OCI-LY7 (cell line): ENCODE measurements around the gene MBTPS1. TPM values are rescaled to one million over a fixed set of nuclear protein-coding genes. Genes with fewer than 3 reads are reported as not detected.
A peak's percentile ranks its signal among the peaks of the same experiment; 100 is the strongest.
"Not testable (repeated sequence)": the region's sequence is repeated elsewhere in the genome, so short reads cannot be mapped to it uniquely, and the experiment has no call there.

Experiments used
- BruUV-seq: library from RNA; stranded (reverse); fragments of 400-500 nt; replicated peaks from 2 replicates; lab custom pipeline; 2021; lab: Mats Ljungman, UMichigan
- CTCF ChIA-PET: fragments of 300-600 bp; sonication (Branson Sonifier 250); formaldehyde crosslinking; loops from one replicate; lab custom pipeline; 2022; ENCODE audit warnings: antibody characterized with exemption; ENCODE audit not compliant: unreplicated experiment; lab: Charles Lee
- POLR2A ChIA-PET: fragments of 300-600 bp; sonication (Branson Sonifier 250); formaldehyde crosslinking; loops from one replicate; lab custom pipeline; 2022; ENCODE audit warnings: antibody characterized with exemption; lab: Charles Lee
- DNase-seq: peaks from one replicate; pipeline ENCODE4 v3.0.0-alpha.2; 2015; ENCODE audit warnings: low spot score
- H2AFZ ChIP-seq: fragments of 200-600 bp; sonication (generic), shearing (Covaris generic); 2 replicates; pipeline ENCODE4 v1.6.1; 2014; ENCODE audit warnings: mild to moderate bottlenecking, antibody characterized with exemption, low read length, moderate library complexity
- H3K27ac ChIP-seq: fragments of 200-600 bp; sonication (generic); 2 replicates; pipeline ENCODE4 v1.5.1; 2014; ENCODE audit warnings: mixed run types, low read depth, mild to moderate bottlenecking, moderate library complexity, low read length, inconsistent platforms; ENCODE audit not compliant: poor library complexity, severe bottlenecking
- H3K36me3 ChIP-seq: fragments of 200-600 bp; sonication (generic); 2 replicates; pipeline ENCODE4 v1.6.1; 2014; ENCODE audit warnings: mild to moderate bottlenecking, antibody characterized with exemption, low read length, moderate library complexity, mixed read lengths; ENCODE audit not compliant: insufficient read depth
- H3K4me1 ChIP-seq: fragments of 200-600 bp; sonication (generic); 2 replicates; pipeline ENCODE4 v1.5.1; 2014; ENCODE audit warnings: mild to moderate bottlenecking, low read length; ENCODE audit not compliant: insufficient read depth, poor library complexity, severe bottlenecking
- H3K4me2 ChIP-seq: fragments of 200-600 bp; sonication (generic); 2 replicates; pipeline ENCODE4 v1.6.1; 2014; ENCODE audit warnings: mild to moderate bottlenecking, low read length
- H3K4me3 ChIP-seq: fragments of 200-600 bp; sonication (generic); 2 replicates; pipeline ENCODE4 v1.5.1; 2014; ENCODE audit warnings: mild to moderate bottlenecking, low read depth, low read length; ENCODE audit not compliant: poor library complexity, severe bottlenecking
- H3K79me2 ChIP-seq: fragments of 200-600 bp; sonication (generic); 2 replicates; pipeline ENCODE4 v1.6.1; 2016; ENCODE audit warnings: low read depth, mild to moderate bottlenecking, low read length, moderate library complexity, mixed read lengths; ENCODE audit not compliant: insufficient read depth
- H3K9me2 ChIP-seq: fragments of 200-600 bp; sonication (generic); 2 replicates; pipeline ENCODE4 v1.6.1; 2016; ENCODE audit warnings: mild to moderate bottlenecking, low read length, mixed read lengths; ENCODE audit not compliant: insufficient read depth
- H3K9me3 ChIP-seq: fragments of 200-600 bp; sonication (generic); 2 replicates; pipeline ENCODE4 v1.6.1; 2014; ENCODE audit warnings: mild to moderate bottlenecking, mixed run types, low read length, mixed read lengths
- H4K20me1 ChIP-seq: fragments of 200-600 bp; sonication (generic); 2 replicates; pipeline ENCODE4 v1.6.1; 2014; ENCODE audit warnings: mild to moderate bottlenecking, antibody characterized with exemption, low read length, moderate library complexity, mixed read lengths; ENCODE audit not compliant: insufficient read depth
- EZH2phosphoT487 ChIP-seq: fragments of 200-600 bp; sonication (generic); IDR thresholded peaks from 2 replicates; pipeline ENCODE4 v1.6.1; 2018; ENCODE audit warnings: low read depth, borderline replicate concordance, mild to moderate bottlenecking, mixed run types, antibody characterized with exemption, low read length, moderate library complexity, mixed read lengths
- intact Hi-C: fragments of 100-400 bp; cut with micrococcal nuclease; formaldehyde crosslinking; loops from one replicate; pipeline ENCODE4 v1.10.0; 2022; ENCODE audit not compliant: unreplicated experiment
- total RNA-seq, 2 experiments: library from RNA; depleted of rRNA in 1 of 2; stranded (reverse); fragments of >200 nt in 1 of 2; shearing (Covaris generic) in 1 of 2; gene quantifications; 2 replicates each; pipeline ENCODE4 v1.2.3, GENCODE V29; 2014 to 2022
- TF ChIP-seq, protein P1 (sequence below): fragments of 200-600 bp; sonication (generic); conservative IDR thresholded peaks from 2 replicates; pipeline ENCODE4 v1.5.1; 2014; ENCODE audit warnings: mild to moderate bottlenecking, antibody characterized with exemption, low read length, moderate library complexity, mixed read lengths

MBTPS1 gene
- total RNA-seq, 2 experiments from 2014 or later, result 49.6 to 65.2 TPM

DNA sequence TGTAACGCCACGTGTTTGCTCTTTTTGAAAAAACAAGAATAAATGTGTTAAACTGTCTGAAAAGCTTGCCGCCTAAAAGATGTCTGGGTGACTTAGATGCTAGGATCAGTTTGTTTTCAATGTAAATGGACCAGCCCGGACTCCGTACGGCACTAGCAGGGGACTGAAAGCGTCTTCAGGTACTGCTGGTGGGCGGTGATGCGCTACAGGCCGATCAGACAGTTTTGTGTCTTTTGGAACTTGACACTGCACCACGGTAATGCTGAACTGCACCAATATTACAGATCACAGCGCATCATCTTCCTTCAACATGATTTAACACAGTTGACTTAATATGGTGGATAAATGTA lies 727 bp upstream of the MBTPS1 start:
- peaks cover 15% of the 10 kb centered on the region for H3K4me1 ChIP-seq
- DNase-seq, result peak; percentile 64
- TF ChIP-seq, protein P1, sequence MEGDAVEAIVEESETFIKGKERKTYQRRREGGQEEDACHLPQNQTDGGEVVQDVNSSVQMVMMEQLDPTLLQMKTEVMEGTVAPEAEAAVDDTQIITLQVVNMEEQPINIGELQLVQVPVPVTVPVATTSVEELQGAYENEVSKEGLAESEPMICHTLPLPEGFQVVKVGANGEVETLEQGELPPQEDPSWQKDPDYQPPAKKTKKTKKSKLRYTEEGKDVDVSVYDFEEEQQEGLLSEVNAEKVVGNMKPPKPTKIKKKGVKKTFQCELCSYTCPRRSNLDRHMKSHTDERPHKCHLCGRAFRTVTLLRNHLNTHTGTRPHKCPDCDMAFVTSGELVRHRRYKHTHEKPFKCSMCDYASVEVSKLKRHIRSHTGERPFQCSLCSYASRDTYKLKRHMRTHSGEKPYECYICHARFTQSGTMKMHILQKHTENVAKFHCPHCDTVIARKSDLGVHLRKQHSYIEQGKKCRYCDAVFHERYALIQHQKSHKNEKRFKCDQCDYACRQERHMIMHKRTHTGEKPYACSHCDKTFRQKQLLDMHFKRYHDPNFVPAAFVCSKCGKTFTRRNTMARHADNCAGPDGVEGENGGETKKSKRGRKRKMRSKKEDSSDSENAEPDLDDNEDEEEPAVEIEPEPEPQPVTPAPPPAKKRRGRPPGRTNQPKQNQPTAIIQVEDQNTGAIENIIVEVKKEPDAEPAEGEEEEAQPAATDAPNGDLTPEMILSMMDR, result no peak
- no peak for TF ChIP-seq EZH2phosphoT487
- intact Hi-C loops, result no loop called here
- H4K20me1 ChIP-seq, result no peaks in the 10 kb centered on the region
- H3K79me2 ChIP-seq, result peaks cover 46% of the 10 kb centered on the region
- no peaks in the 10 kb centered on the region for H3K9me2 ChIP-seq
- H2AFZ ChIP-seq, result peak overlapping the region; percentile 75
- peak overlapping the region; percentile 72 for H3K27ac ChIP-seq
- peak overlapping the region; percentile 87 for H3K4me2 ChIP-seq
- BruUV-seq, result no TSS peak
- CTCF ChIA-PET, result no interaction called here
- H3K36me3 ChIP-seq, result peaks cover 8% of the 10 kb centered on the region
- POLR2A ChIA-PET, result interaction anchor here (0.5 to 1.8 kb wide), 7 partner anchors 15 to 37 kb away, joined by 3 to 15 read pairs (median 5); partner anchors contain the start of genes DNAAF1 and HSDL1
- H3K9me3 ChIP-seq, result no peaks in the 10 kb centered on the region
- peak overlapping the region; percentile 84 for H3K4me3 ChIP-seq

DNA sequence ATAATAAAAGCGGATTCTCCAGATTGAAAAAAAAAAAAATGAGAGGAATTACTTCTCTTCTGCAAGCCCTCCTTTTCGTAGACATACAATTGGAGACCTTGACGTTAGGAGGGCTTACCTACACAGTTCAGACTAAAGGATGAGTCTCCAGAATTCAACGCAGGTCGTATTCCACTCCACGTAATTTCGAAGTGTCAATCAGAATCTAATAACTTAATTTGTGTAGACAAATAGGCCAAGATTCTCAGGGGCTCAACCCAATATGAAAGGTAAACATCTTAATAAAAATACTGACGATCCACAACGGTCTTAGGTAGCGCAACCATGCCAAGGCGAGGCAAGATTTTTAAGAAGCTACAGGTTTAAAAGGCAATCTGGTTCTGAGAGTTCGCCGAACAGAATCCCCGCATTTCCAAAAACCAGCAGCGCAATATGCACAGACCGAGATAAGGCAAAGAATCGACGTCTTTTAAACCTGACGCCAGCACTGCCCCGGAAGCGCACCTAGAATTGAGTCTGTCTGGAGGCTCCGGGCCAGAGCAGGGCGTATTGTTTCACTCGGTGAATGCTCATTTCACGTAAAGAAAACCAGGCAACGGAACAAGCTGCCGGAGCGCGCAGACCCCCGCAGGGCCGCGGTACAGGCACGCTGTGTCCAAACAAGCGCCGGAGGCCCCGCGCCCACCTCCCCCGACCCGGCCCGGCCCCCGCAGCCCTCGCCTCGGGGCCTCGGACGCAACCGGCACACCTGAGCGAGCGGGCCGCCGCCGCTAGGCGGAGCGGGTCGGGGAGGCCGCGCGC lies 623 bp downstream of the MBTPS1 start:
- Histone ChIP-seq H3K4me3 (peak overlapping the region; percentile 84), H4K20me1 (no peaks in the 10 kb centered on the region), H2AFZ (peak overlapping the region; percentile 75), H3K9me3 (no peaks in the 10 kb centered on the region), H3K4me1 (peaks cover 18% of the 10 kb centered on the region), H3K9me2 (no peaks in the 10 kb centered on the region), H3K79me2 (peaks cover 59% of the 10 kb centered on the region), H3K4me2 (peak overlapping the region; percentile 87), H3K27ac (peak overlapping the region; percentile 72), H3K36me3 (peaks cover 4% of the 10 kb centered on the region)
- no TSS peak for BruUV-seq
- no peak for TF ChIP-seq EZH2phosphoT487
- TF ChIP-seq, protein P1, result peak; percentile 49; the same call in 1 of the 2 replicates
- peak; percentile 72 for DNase-seq
- ChIA-PET POLR2A (interaction anchor here (0.6 to 1.8 kb wide), 11 partner anchors 9 to 102 kb away, joined by 3 to 15 read pairs (median 5); partner anchors contain the start of genes DNAAF1 and HSDL1), CTCF (interaction anchor here (1.1 to 1.5 kb wide), 2 partner anchors 28 to 31 kb away, joined by 4 to 5 read pairs; no protein-coding TSS in a partner anchor)
- intact Hi-C loops, result loop anchor here (1.0 kb wide), 1 partner anchor 31 kb away; no protein-coding TSS in a partner anchor

DNA sequence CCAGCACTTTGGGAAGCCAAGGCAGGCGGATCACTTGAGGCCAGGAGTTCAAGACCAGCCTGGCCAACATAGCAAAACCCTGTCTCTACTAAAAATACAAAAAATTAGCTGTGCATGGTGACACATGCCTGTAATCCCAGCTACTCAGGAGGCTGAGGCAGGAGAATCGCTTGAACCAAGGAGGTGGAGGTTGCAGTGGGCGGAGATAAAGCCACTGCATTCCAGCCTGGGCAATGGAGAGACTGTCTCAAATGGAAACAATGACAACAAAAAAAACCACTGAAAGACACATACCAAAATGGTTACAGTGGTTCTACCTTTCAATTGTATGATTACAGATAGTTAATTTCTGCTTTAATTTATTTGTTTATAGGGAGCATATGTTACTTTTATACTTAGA lies 4.8 kb downstream of the MBTPS1 start:
- H3K9me2 ChIP-seq, intact Hi-C loops, H3K9me3 ChIP-seq, H3K4me3 ChIP-seq, H3K27ac ChIP-seq, DNase-seq, BruUV-seq, H3K4me2 ChIP-seq, H2AFZ ChIP-seq: not testable (repeated sequence)
- H4K20me1 ChIP-seq, result peaks cover 14% of the 10 kb centered on the region
- peaks cover 83% of the 10 kb centered on the region for H3K79me2 ChIP-seq
- H3K4me1 ChIP-seq, result peaks cover 23% of the 10 kb centered on the region
- POLR2A ChIA-PET, result interaction anchor here (0.6 to 1.9 kb wide), 3 partner anchors 11 to 161 kb away, joined by 3 to 5 read pairs (median 3); no protein-coding TSS in a partner anchor
- peaks cover 31% of the 10 kb centered on the region for H3K36me3 ChIP-seq
- CTCF ChIA-PET, result interaction anchor here (1.0 kb wide), 1 partner anchor 75 kb away, joined by 3 read pairs; the partner anchor contains the start of gene TAF1C
